HG03571 (cell line): ENCODE results near the gene SSU72.

ENCODE experiments used
- ATAC-seq: cut with Tn5 transposase; IDR thresholded peaks from one replicate; pipeline ENCODE4 v1.9.1; 2021; ENCODE audit not compliant: unreplicated experiment

SSU72 gene

GRCh38 chr1:1612104-1612400 is 37.4 kb upstream of the SSU72 start:
- no peak for ATAC-seq

- no peak for ATAC-seq
These were observed 36.1 kb upstream of the SSU72 start for GRCh38 chr1:1610796-1611195.

GRCh38 chr1:1609822-1610485 is 35.3 kb upstream of the SSU72 start:
- no peak for ATAC-seq

GRCh38 chr1:1606232-1606631 is 31.6 kb upstream of the SSU72 start:
- ATAC-seq: no peak

- no peak for ATAC-seq
These were observed 31.1 kb upstream of the SSU72 start for GRCh38 chr1:1605724-1606123.

- ATAC-seq: no peak
These were observed 30.4 kb upstream of the SSU72 start for GRCh38 chr1:1605034-1605591.

- no peak for ATAC-seq
These were observed 29.8 kb upstream of the SSU72 start for GRCh38 chr1:1604374-1605033.

- ATAC-seq: no peak
These were observed 29.2 kb upstream of the SSU72 start for GRCh38 chr1:1603671-1604373.

GRCh38 chr1:1602968-1603506 is 28.4 kb upstream of the SSU72 start:
- ATAC-seq: no peak

GRCh38 chr1:1602304-1602967 is 27.8 kb upstream of the SSU72 start:
- no peak for ATAC-seq

- ATAC-seq: no peak
These were observed 27.1 kb upstream of the SSU72 start for GRCh38 chr1:1601564-1602303.

GRCh38 chr1:1600861-1601563 is 26.3 kb upstream of the SSU72 start:
- ATAC-seq: no peak

- ATAC-seq: no peak
These were observed 25.5 kb upstream of the SSU72 start, which contains the start of gene FNDC10 for GRCh38 chr1:1599935-1600860. TSS of gene FNDC10 (minus strand) at chr1:1600135. CDS start at chr1:1600015, 120 bp downstream.

- no peak for ATAC-seq
These were observed 24.6 kb upstream of the SSU72 start for GRCh38 chr1:1599030-1599934.

- no peak for ATAC-seq
These were observed 24.0 kb upstream of the SSU72 start for GRCh38 chr1:1598720-1599029.

- ATAC-seq: no peak
These were observed 23.5 kb upstream of the SSU72 start for GRCh38 chr1:1598051-1598719.

- ATAC-seq: no peak
These were observed 22.7 kb upstream of the SSU72 start for GRCh38 chr1:1597275-1597930.
